Stimulated activated CD8-positive, alpha-beta memory T cell treated with anti-CD3 and anti-CD28 coated beads, Interleukin-12 subunit alpha, Interleukin-12 subunit beta, amount 100 ng/mL, for 24 hours (primary cell): Measurements from ENCODE around the gene GAB3.
"Not testable (repeated sequence)": the region's sequence is repeated elsewhere in the genome, so short reads cannot be mapped to it uniquely, and the experiment has no call there.

Experiments used
- DNase-seq: peaks from one replicate; pipeline ENCODE4 v3.0.0-alpha.2; 2020; ENCODE audit errors: extremely low read depth

Gene GAB3

GRCh38 chrX:154721155-154721554 is 29.7 kb downstream of the GAB3 start:
- DNase-seq = no peak

- DNase-seq = no peak
Measured at GRCh38 chrX:154720067-154720466, 30.8 kb downstream of the GAB3 start.

- no peak for DNase-seq
Measured at GRCh38 chrX:154719132-154719675, 31.7 kb downstream of the GAB3 start.

GRCh38 chrX:154718616-154719015 is 32.3 kb downstream of the GAB3 start:
- no peak for DNase-seq

- DNase-seq = no peak
Measured at GRCh38 chrX:154717824-154718223, 33.1 kb downstream of the GAB3 start.

- DNase-seq = no peak
Measured at GRCh38 chrX:154715825-154716224, 35.1 kb downstream of the GAB3 start.

- DNase-seq = no peak
Measured at GRCh38 chrX:154714925-154715324, 36.0 kb downstream of the GAB3 start.

GRCh38 chrX:154712781-154713740 is 37.8 kb downstream of the GAB3 start:
- no peak for DNase-seq

GRCh38 chrX:154711264-154711663 is 39.6 kb downstream of the GAB3 start:
- no peak for DNase-seq

- DNase-seq = no peak
Measured at GRCh38 chrX:154710309-154710708, 40.6 kb downstream of the GAB3 start.

GRCh38 chrX:154698630-154699248 is 52.1 kb downstream of the GAB3 start:
- DNase-seq = no peak

GRCh38 chrX:154696676-154697045 is 54.2 kb downstream of the GAB3 start:
- DNase-seq = no peak

GRCh38 chrX:154695911-154696675 is 54.8 kb downstream of the GAB3 start:
- DNase-seq = no peak

- no peak for DNase-seq
Measured at GRCh38 chrX:154693394-154693793, 57.5 kb downstream of the GAB3 start.

- not testable (repeated sequence) for DNase-seq
Measured at GRCh38 chrX:154690438-154690837, 60.4 kb downstream of the GAB3 start.

- not testable (repeated sequence) for DNase-seq
Measured at GRCh38 chrX:154672084-154672483, 78.8 kb downstream of the GAB3 start.

GRCh38 chrX:154670848-154671247 is 80.0 kb downstream of the GAB3 start:
- DNase-seq = not testable (repeated sequence)

GRCh38 chrX:154661899-154662298 is 89.0 kb downstream of the GAB3 start:
- DNase-seq = no peak

- DNase-seq = no peak
Measured at GRCh38 chrX:154661170-154661569, 89.7 kb downstream of the GAB3 start.

GRCh38 chrX:154660541-154660940 is 90.3 kb downstream of the GAB3 start:
- DNase-seq = no peak

GRCh38 chrX:154658957-154659356 is 91.9 kb downstream of the GAB3 start:
- DNase-seq = no peak

GRCh38 chrX:154658187-154658586 is 92.7 kb downstream of the GAB3 start:
- DNase-seq = no peak
